HL-60/S4 (cell line): Measurements from ENCODE around the gene ZNF711.
"Not testable (repeated sequence)": the region's sequence is repeated elsewhere in the genome, so short reads cannot be mapped to it uniquely, and the experiment has no call there.

Experiments
- in situ Hi-C: fragments of 300-500 bp; cut with MboI; formaldehyde crosslinking; loops from 2 replicates; pipeline ENCODE4 v1.14.3; 2022; ENCODE audit warnings: low sequenced_read_pairs

ZNF711 gene

DNA sequence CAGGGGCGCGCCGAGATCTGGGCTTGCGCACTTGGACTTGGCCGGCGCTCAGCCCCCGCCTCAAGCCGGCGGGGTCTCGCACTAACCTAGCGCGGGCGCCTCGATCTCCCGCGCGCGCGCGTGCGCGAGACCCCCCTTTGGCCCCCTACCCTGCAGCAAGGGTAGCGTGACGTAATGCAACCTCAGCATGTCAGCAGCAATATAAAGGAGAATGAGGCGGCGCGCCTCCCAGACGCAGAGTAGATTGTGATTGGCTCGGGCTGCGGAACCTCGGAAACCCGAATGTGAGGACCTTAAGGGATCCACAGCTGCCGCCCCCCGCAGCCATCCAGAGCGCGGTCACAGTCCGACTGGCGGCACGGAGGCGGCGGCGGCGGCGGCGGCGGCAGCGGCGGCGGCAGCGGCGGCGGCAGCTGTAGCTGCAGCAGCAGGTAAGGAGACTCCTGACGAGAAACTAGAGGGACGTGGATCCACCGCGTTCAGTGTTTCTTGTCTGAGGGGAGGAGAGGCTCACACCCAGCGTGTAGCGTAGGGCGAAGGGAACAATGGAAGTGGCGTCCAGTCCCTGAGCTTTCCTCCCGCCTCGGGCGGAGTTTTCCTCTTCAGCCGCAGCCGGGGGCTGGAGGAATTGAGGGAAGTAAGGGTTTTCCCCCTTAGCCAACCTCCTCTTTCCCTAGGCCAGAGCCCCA is at the start of gene ZNF711, which contains the start of gene SATL1:
Gene ZNF711, plus strand, starts transcription at position 231 of the 689 bp plus-strand sequence. CDS start 3,582 bp downstream, outside the sequence.
Gene SATL1, minus strand, starts transcription at position 19 of the 689 bp plus-strand sequence. CDS start 134,811 bp downstream, outside the sequence.
- in situ Hi-C loops, result no loop called here

DNA sequence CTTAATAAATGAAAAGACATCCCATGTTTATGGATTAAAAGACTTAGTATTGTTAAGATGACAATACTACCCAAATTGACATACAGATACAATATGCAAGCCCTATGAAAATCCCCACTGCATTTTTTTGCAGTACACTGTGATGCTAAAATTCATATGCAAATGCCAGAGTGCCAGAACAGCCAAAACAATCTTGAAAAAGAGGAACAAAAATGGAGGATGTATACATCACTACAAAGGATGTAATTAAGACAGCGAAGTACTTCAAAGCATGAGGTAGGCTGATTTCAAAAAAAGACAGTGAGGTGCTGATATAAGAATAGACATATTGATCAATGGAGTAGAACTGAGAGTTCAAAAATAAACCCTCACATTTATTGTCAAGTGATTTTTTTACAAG is 47.5 kb upstream of the ZNF711 start:
- in situ Hi-C loops, result no loop called here

DNA sequence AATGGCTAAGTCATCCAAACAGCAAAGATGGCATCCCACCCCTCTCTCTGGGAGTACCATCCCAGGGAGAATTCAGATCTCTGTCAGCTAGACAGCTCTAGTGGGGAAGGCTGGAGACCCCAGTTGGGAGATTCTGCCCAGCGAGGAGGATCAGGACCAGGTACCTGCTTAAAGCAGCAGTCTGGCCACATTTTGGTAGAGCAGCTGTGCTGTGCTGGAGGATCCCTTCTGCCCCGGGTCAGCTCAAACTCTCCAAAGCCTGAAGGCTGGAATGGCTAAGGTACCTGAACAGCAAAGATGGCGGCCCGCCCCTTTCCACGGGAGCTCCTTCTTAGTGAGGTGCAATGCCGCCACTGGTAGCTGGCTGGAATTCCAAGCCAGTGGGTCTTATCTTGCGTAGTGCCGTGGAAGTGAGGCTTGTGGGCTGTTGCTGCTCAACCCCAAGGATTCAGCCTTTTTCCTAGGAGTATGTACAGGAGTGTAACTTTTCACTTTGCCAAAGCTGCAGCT is 40.3 kb upstream of the ZNF711 start:
- in situ Hi-C loops, result no loop called here

GRCh38 chrX:85213792-85214530 is 29.8 kb upstream of the ZNF711 start:
- in situ Hi-C loops, result no loop called here

GRCh38 chrX:85215946-85216345 is 27.8 kb upstream of the ZNF711 start:
- in situ Hi-C loops, result no loop called here

GRCh38 chrX:85221361-85221760 is 22.4 kb upstream of the ZNF711 start:
- in situ Hi-C loops, result no loop called here

DNA sequence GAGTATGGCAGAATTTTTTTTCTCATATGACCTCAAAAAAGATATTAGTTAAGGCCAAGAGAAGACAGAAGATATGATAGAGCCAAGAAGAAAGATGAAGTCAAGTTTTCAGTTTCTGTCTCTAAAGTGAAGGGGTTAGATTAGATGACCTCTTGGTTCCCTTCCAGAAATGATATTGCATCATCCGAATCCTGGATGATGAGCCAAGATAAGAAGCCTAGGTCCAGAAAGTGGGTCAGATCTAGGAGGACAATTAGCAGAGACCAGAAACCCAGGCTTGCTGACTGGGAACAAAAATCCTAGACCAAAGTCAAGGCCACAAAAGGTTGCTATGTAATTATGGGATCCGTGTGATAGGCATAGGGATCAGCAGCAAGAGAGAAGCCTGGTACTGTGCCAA is 20.4 kb upstream of the ZNF711 start:
- in situ Hi-C loops, result no loop called here

DNA sequence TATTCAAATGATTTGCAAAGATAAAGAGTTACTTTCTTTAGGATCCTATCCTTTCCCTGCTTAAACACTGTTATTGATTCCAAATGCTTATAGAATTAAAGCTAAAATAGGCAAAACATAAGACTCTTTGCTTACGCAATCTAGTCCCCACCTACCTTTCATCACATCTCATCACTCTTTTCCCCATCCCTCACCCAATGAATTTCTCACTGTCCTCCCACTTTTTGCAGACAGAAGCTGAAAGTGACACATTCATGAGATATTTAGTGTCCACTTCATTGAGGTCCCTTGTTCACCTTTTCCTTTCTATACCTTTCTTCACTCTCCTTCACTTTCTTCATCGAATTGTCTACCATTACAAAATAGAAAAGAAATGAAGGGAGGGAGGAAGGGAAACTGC is 636 bp upstream of the ZNF711 start:
- in situ Hi-C loops, result no loop called here

DNA sequence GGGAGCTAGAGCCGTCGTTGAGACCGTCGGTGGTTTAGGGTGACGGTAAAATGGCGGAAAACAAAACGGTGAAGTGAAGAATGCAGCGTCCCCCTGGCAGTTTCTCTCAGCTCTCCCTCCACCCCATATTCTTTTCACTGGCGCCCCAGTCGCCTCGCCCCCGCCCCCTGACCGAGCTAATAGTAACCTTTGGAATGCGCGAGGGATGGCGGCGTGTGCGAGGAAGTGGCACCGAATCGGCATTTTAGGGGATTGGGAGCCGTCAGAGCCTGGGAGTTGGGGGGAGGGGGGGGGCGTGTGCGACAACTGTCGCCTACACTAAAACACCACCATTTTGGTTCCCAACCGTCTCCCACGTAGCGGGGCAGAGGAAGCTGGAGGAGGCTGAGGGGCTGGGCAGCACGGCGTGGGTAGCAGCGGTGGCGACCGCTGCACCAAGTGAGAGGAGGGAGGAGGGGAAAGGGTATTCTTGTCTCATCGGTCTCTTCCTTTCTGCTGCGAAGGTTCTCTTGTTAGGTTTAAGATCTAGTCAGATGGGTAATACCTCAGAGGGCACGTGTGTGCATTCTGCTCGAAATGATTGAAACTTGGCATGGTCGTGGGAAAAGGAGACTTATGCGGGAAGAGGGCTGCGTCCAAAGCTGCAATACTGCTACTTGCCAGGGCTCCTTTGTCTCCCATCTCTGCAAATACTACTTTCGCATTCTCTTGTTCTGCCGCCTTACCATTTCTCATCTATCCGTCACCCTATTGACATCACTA is 840 bp downstream of the ZNF711 start:
- in situ Hi-C loops, result no loop called here

- in situ Hi-C loops, result not testable (repeated sequence)
Measured at GRCh38 chrX:85285286-85285685, 41.5 kb downstream of the ZNF711 start.

DNA sequence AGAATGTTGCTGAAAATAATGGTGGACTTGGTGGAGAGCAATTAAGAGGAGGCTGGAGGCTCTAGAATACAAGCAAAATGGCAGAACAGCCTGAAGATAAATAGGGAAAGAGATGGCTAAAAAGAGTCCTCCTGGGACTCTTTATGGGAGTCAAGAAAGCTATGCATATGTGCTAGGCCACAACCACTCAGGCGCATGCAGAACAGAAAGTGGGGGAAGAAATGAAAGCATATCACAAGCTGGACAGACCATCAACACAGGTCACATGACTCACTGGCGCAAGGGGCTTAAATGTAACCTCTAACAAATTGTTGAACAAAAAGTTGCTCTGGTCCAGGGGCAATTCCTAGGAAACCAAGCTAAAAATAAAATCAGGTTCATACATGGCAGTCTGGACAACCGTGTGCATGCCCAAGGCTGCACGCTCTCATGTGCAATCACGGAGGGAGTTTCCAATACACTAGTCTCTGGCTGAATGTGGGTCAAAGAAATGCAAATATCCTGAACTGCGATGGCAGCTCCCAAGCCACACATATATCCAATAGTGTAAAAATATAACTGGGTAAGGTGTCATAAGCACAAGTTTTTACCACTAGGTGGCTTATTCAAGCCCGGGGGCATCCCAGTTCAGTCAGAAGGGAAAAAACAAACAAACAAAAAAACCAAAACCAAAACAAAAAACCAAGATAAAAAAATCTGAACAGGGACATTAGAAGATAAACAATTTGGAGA is 45.4 kb downstream of the ZNF711 start:
- in situ Hi-C loops, result no loop called here

DNA sequence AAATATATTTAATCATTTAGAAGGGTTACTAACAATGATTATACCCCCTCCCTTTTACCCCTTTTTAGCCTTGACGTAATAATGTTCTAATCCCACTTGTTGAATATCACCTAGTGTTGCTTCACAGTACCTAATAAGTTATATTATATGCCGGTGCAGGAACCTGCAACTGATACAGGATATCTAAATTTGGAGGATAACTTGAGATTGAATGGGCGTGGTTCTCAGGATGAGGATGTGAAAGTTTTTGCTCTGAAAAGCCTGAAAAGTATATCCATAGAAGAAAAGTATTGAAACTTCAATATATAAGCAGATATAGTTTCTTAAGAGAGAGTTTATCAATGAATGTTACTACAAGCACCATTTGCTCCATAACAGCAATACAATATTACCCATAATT is 59.8 kb downstream of the ZNF711 start:
- in situ Hi-C loops, result no loop called here

- in situ Hi-C loops, result no loop called here
Measured at GRCh38 chrX:85309717-85310116, 65.9 kb downstream of the ZNF711 start.

DNA sequence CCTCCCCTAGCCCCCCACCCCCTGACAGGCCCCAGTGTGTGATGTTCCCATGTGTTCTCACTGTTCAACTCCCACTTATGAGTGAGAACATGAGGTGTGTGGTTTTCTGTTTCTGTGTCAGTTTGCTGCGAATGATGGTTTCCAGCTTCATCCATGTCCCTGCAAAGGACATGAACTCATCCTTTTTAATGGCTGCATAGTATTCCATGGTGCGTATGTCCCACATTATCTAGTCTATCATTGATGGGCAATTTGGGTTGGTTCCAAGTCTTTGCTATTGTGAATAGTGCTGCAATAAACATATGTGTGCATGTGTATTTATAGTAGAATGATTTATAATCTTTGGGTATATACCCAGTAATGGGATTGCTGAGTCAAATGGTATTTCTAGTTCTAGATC is 67.6 kb downstream of the ZNF711 start:
- in situ Hi-C loops, result not testable (repeated sequence)
